Muscle of leg (tissue), 11 donors: ENCODE data around the gene ELOVL5. TPM values are rescaled to one million over a fixed set of nuclear protein-coding genes. Genes with fewer than 3 reads are reported as not detected.

Source experiments
- DNase-seq: peaks from one replicate; pipeline ENCODE4 v3.0.0; 2013
- H3K27ac ChIP-seq: one replicate; pipeline ENCODE4 v1.5.1; 2013; ENCODE audit warnings: mild to moderate bottlenecking, low read length, control low read depth
- H3K27me3 ChIP-seq: one replicate; pipeline ENCODE4 v1.6.1; 2013; ENCODE audit warnings: low read length; ENCODE audit not compliant: control insufficient read depth, insufficient read depth
- H3K36me3 ChIP-seq: one replicate; pipeline ENCODE4 v1.6.1; 2013; ENCODE audit warnings: low read length; ENCODE audit not compliant: control insufficient read depth, insufficient read depth
- H3K4me1 ChIP-seq: one replicate; pipeline ENCODE4 v1.6.1; 2013; ENCODE audit warnings: low read length; ENCODE audit not compliant: control insufficient read depth, insufficient read depth
- H3K4me3 ChIP-seq: one replicate; pipeline ENCODE4 v1.5.1; 2013; ENCODE audit warnings: low read length, control low read depth
- H3K9me3 ChIP-seq: replicated peaks from 2 replicates; pipeline ENCODE4 v1.6.1; 2013; ENCODE audit warnings: low read depth, low read length; ENCODE audit not compliant: control insufficient read depth
- WGBS: methylation state at CpG from one replicate; pipeline ENCODE4 v1.1.5; 2013; ENCODE audit warnings: missing lambda C conversion rate; ENCODE audit not compliant: insufficient coverage; 5-methylcytosine and 5-hydroxymethylcytosine counted together
- polyA plus RNA-seq, 8 donors: library from polyadenylated mRNA; unstranded; fragments of 120-200 nt; gene quantifications; one replicate each; pipeline versions ENCODE4 v1.2.1 to v1.2.3, GENCODE V29; 2013; ENCODE audit warnings: inconsistent platforms in 1 of 8, low replicate concordance in 1 of 8; ENCODE audit not compliant: insufficient read length in 8 of 8, insufficient read depth in 1 of 8
- total RNA-seq: library from RNA; stranded (reverse); fragments of 120-200 nt; gene quantifications from one replicate; pipeline ENCODE4 v1.2.4, GENCODE V29; 2013

ELOVL5 gene
- total and polyA plus RNA-seq, 9 donors: 21.5 to 52.0 (median 38.1) TPM

GRCh38 chr6:53335224-53335994, 13.3 kb downstream of the ELOVL5 start:
- no peak for DNase-seq
- Histone ChIP-seq H3K36me3 (peaks cover 2% of the 10 kb centered on the region), H3K4me3 (no peak overlapping the region), H3K4me1 (peaks cover 2% of the 10 kb centered on the region), H3K27ac (peak overlapping the region; percentile 38), H3K9me3 (no peaks in the 10 kb centered on the region), H3K27me3 (no peaks in the 10 kb centered on the region)
- WGBS: 73% methylated on average over 8 of the region's 12 CpGs

DNA sequence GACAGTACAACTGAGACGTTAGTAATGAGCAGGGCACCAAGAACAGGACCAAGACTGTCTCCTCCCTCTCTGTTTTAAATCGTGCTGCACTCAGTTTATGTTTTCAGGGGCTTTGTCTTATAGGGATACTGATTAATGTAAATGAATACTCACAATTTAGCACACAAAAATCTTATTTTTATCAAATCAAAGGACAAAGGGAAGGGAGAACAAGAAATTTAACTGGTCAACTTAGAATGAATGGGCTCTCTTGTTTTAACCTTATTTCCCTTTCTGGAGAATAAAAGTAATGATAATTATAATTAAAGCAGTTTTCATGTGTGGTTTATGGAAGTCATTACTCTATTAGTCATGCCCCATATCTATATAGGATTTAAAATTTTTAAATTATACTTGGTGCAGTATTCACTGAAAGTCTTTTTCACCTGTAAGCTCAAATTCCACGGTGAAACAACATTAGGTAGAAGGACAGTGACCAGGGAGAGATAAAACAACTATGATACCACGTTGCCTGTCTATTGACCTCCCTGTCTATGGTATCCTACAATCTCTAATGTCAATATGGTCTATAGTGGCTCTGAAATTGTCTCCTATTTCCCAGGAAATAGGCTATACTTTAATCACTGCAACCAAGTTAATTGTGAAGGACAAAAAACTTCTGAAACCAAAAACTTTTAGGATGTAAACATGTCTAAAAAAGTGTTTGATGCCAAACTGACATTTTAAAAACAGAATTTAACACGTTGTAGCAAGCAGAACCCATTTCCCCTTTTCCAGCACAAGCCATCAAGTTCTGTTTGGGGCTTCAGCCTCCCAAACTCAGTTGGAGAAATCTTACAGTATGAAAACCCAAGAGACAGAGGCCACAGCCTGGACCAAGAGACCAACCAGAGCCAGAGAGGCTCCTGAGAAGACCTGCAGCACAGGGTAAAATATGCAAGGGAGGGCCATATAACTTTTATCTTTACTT, 15.0 kb downstream of the ELOVL5 start:
- Histone ChIP-seq H3K27me3 (no peaks in the 10 kb centered on the region), H3K36me3 (peaks cover 2% of the 10 kb centered on the region), H3K9me3 (no peaks in the 10 kb centered on the region), H3K4me1 (peaks cover 2% of the 10 kb centered on the region), H3K4me3 (no peak overlapping the region), H3K27ac (no peak overlapping the region)
- DNase-seq: no peak
- no CpG with 5 or more reads among the region's 5 CpGs for WGBS

- Histone ChIP-seq H3K36me3 (peaks cover 2% of the 10 kb centered on the region), H3K27ac (no peak overlapping the region), H3K27me3 (no peaks in the 10 kb centered on the region), H3K4me1 (peaks cover 2% of the 10 kb centered on the region), H3K4me3 (no peak overlapping the region), H3K9me3 (no peaks in the 10 kb centered on the region)
- no peak for DNase-seq
- WGBS: no CpG with 5 or more reads among the region's 2 CpGs
Measured at GRCh38 chr6:53331678-53332077, 17.1 kb downstream of the ELOVL5 start.

DNA sequence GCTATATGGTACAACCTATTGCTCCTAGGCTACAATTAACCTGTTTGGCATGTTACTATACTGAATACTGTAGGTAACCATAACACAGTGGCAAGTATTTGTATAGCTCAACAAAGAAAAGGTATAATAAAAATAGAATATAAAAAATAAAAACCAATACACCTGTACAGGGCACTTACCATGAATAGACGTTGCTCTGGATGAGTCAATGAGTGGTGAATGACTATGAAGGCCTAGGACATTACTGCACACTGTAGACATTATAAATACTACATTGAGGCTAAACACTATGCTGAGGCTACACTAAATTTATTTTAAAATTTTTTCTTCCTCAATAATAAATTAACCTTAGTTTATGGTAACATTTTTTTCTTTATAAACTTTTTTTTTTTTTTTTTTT, 18.6 kb downstream of the ELOVL5 start:
- no peaks in the 10 kb centered on the region for H3K27me3 ChIP-seq
- WGBS: no CpG with 5 or more reads among the region's 1 CpG
- H3K27ac ChIP-seq: no peak overlapping the region
- peaks cover 2% of the 10 kb centered on the region for H3K36me3 ChIP-seq
- H3K4me1 ChIP-seq: peaks cover 2% of the 10 kb centered on the region
- no peaks in the 10 kb centered on the region for H3K9me3 ChIP-seq
- H3K4me3 ChIP-seq: no peak overlapping the region
- no peak for DNase-seq

DNA sequence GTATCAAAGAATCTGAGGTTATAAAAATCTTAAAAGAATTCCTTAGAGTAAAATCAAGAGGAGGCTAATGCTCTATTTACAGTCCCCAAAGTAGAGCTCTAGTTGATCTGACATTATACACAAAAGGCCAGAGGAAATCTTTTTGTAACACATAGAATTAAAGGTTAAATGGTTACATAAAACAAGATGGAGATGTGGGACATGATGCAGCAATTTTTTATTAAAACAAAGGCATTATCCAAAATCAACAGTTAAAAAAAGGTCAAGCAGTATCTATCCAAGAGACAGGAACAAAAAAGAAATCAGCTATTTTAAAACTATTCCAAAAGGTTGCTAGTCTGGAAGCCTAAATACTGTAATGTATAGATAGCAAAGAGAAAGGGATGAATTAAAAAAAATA, 20.4 kb downstream of the ELOVL5 start:
- no peak overlapping the region for H3K27ac ChIP-seq
- H3K27me3 ChIP-seq: no peaks in the 10 kb centered on the region
- no peaks in the 10 kb centered on the region for H3K4me1 ChIP-seq
- H3K9me3 ChIP-seq: no peaks in the 10 kb centered on the region
- no peak overlapping the region for H3K4me3 ChIP-seq
- peaks cover 2% of the 10 kb centered on the region for H3K36me3 ChIP-seq
- DNase-seq: no peak

DNA sequence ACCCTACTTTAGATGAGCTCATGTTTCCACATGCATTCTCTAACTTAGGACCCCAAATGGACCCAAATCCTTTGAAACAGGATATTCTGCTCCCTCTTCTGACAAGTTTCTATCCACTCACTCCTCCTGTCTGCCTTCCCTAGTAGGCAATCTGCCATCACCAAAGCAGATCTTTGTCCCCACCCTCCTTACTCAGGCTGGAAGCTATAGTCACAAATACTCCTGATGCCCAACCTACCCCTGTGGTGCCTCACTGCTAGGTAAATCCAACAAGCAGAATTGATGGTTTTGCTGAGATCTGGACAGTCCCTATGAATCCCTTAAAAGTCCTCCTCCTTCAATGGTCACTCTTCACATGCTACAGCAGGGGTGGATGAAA, 21.7 kb downstream of the ELOVL5 start:
- Histone ChIP-seq H3K4me1 (no peaks in the 10 kb centered on the region), H3K36me3 (peaks cover 2% of the 10 kb centered on the region), H3K27ac (no peak overlapping the region), H3K4me3 (no peak overlapping the region), H3K9me3 (no peaks in the 10 kb centered on the region), H3K27me3 (no peaks in the 10 kb centered on the region)
- DNase-seq: no peak

DNA sequence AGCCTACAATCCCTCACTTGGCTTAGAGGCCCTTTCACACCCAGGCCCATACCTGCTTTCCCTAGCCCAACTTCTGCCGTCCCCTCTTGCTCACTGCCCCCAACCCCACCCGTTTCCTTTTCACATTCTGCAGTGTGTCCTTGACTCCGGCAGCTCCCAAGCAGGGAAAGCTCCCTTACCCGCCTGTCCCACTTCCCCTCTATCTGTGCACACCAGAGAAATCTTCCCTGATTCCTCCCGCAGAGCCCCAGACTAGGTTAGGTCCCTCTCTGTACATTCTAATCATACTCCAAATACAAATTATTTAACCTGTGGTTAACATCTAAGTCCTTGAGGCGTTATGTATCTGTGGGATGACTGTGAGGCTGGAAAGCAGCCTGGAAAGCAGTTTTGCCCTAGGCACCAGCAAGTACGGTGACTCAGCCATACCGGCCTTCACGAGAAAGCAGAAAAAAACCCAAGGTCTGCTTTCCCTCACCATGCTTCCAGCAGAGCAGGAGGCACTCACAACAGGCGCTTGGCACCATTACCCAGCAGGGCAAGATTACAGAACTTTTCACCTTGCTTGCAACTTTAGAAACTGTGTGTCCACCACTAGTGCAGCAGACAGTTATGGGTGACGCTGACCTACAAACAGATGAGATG, 22.3 kb downstream of the ELOVL5 start:
- Histone ChIP-seq H3K27me3 (no peaks in the 10 kb centered on the region), H3K9me3 (no peaks in the 10 kb centered on the region), H3K4me3 (no peak overlapping the region), H3K27ac (no peak overlapping the region), H3K4me1 (no peaks in the 10 kb centered on the region), H3K36me3 (peaks cover 2% of the 10 kb centered on the region)
- WGBS: 73% methylated on average over 9 of the region's 11 CpGs
- DNase-seq: no peak

DNA sequence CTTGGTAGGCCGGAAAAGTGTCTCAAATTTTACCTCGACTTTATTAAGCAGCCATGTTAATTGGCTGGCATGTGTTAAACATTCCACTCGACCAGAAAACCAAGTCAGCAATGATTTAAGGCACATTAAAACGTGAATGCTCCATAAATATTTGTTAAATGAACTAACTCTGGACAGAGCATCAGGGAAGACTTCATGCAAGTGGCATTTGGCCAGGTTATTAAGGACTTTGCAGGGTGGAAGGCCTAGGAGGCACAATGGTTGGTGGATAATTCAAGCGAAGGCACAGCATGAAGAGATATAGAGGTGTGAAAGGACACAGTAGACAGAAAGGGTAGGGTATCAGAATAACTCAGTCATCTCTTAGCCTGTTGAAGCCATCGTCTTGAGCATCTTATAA, 23.0 kb downstream of the ELOVL5 start:
- H3K36me3 ChIP-seq: no peaks in the 10 kb centered on the region
- H3K9me3 ChIP-seq: no peaks in the 10 kb centered on the region
- no peaks in the 10 kb centered on the region for H3K4me1 ChIP-seq
- no peak overlapping the region for H3K27ac ChIP-seq
- 62% methylated on average over 4 of the region's 6 CpGs for WGBS
- DNase-seq: no peak
- no peaks in the 10 kb centered on the region for H3K27me3 ChIP-seq
- H3K4me3 ChIP-seq: no peak overlapping the region

- Histone ChIP-seq H3K27ac (peak overlapping the region; percentile 47), H3K9me3 (no peaks in the 10 kb centered on the region), H3K4me3 (no peak overlapping the region), H3K4me1 (no peaks in the 10 kb centered on the region), H3K27me3 (no peaks in the 10 kb centered on the region), H3K36me3 (no peaks in the 10 kb centered on the region)
- 90% methylated on average over 2 of the region's 8 CpGs for WGBS
- peak; percentile 32 for DNase-seq
Measured at GRCh38 chr6:53322188-53323029, 26.3 kb downstream of the ELOVL5 start.
